Measurements from ENCODE around the gene PTRHD1.

- TF ChIP-seq CTCF (conservative IDR thresholded peaks at IDR 0.05; ENCODE audit: low read depth, low read length), result no peak
- no peak for TF ChIP-seq EZH2 (IDR thresholded peaks at IDR 0.05; ENCODE audit: borderline replicate concordance, low read depth, low read length, poor library complexity, severe bottlenecking)
These were observed 22.0 kb upstream of the PTRHD1 start for GRCh38 chr2:24815171-24815570.
